H1 (cell line): ENCODE measurements around the gene MB. TPM values are rescaled to one million over a fixed set of nuclear protein-coding genes. Genes with fewer than 3 reads are reported as not detected.

Experiments
- ATF2 ChIP-seq: IDR thresholded peaks from 2 replicates; pipeline ENCODE4 v1.6.1; 2012; ENCODE audit warnings: low read length, inconsistent platforms
- BCL11A ChIP-seq, 2 experiments: IDR thresholded peaks; one replicate each; pipeline ENCODE4 v1.6.1; 2011; ENCODE audit warnings: low read depth in 2 of 2, low read length in 2 of 2, mild to moderate bottlenecking in 2 of 2
- CBX5 ChIP-seq: fragments of 300-800, 300-1000 bp; sonication (generic); IDR thresholded peaks from 2 replicates; pipeline ENCODE4 v1.7.1; 2016; ENCODE audit warnings: antibody characterized with exemption, low read length, low read depth
- CHD1 ChIP-seq: IDR thresholded peaks from 2 replicates; pipeline ENCODE4 v1.6.1; 2012; ENCODE audit warnings: low read depth, low read length, improper control_type of control experiment
- CREB1 ChIP-seq: IDR thresholded peaks from 2 replicates; pipeline ENCODE4 v1.6.1; 2012; ENCODE audit warnings: inconsistent platforms
- KDM4A ChIP-seq: IDR thresholded peaks from one replicate; pipeline ENCODE4 v1.7.1; 2012; ENCODE audit warnings: low read depth, mild to moderate bottlenecking, moderate library complexity, low read length, inconsistent platforms; ENCODE audit not compliant: severe bottlenecking
- KDM5A ChIP-seq: fragments of 200-600 bp; IDR thresholded peaks from 2 replicates; pipeline ENCODE4 v1.7.1; 2012; ENCODE audit warnings: mild to moderate bottlenecking, low read length, inconsistent platforms, mixed read lengths
- NANOG ChIP-seq: IDR thresholded peaks from 2 replicates; pipeline ENCODE4 v1.6.1; 2011; ENCODE audit warnings: low read length, low read depth, mild to moderate bottlenecking, inconsistent platforms; ENCODE audit not compliant: insufficient read depth, poor library complexity, severe bottlenecking
- RAD21 ChIP-seq, 2 experiments: IDR thresholded peaks in 1 of 2; conservative IDR thresholded peaks in 1 of 2; 2 replicates each; pipeline ENCODE4 v1.6.1; 2011; ENCODE audit warnings: low read depth in 2 of 2, low read length in 2 of 2, improper control_type of control experiment in 1 of 2, inconsistent platforms in 1 of 2, mild to moderate bottlenecking in 1 of 2, moderate library complexity in 1 of 2
- RBBP5 ChIP-seq: IDR thresholded peaks from 2 replicates; pipeline ENCODE4 v1.7.1; 2012; ENCODE audit warnings: low read depth, mild to moderate bottlenecking, inconsistent platforms, low read length, moderate library complexity, borderline replicate concordance
- TEAD4 ChIP-seq: IDR thresholded peaks from 2 replicates; pipeline ENCODE4 v1.6.1; 2012; ENCODE audit warnings: low read depth, low read length, inconsistent platforms, mixed read lengths
- USF2 ChIP-seq: IDR thresholded peaks from 2 replicates; pipeline ENCODE4 v1.6.1; 2011; ENCODE audit warnings: low read length, improper control_type of control experiment
- polyA plus RNA-seq, 7 experiments: library from polyadenylated mRNA; depleted of rRNA in 3 of 7; stranded (reverse) in 5 of 7; unstranded in 2 of 7; fragments of >200 nt in 5 of 7; fragments of 200-250 nt in 2 of 7; gene quantifications; 1 replicate in 5 of 7; 2 replicates in 1 of 7; 4 replicates in 1 of 7; pipeline versions ENCODE4 v1.2.1 to v1.2.3, GENCODE V29; 2011 to 2013; ENCODE audit warnings: missing spikeins in 2 of 7, mixed read lengths in 2 of 7
- total RNA-seq: library from RNA; stranded (reverse); fragmentation: NEBNext Ultra II Directional; extraction: Animal tissue kit (Norgen Biotek cat#: 25700); gene quantifications from 2 replicates; pipeline ENCODE4 v1.2.1, GENCODE V29; 2021

The MB gene
- total and polyA plus RNA-seq, 2 of the 8 experiments (the other 6 are each of a cell fraction or from before 2014, with no cell fraction given) = 1.5 TPM; not detected in 1

GRCh38 chr22:35631597-35631996 is 14.5 kb upstream of the MB start (continued):
- TF ChIP-seq ATF2 (no peak), CREB1 (0 out of 2 replicates have a peak, but pooled peaks have one; percentile 41), RAD21 (IDR thresholded peaks at IDR 0.05 in 1 of 2, conservative IDR thresholded peaks at IDR 0.05 in 1 of 2; ENCODE audit: low read depth in 2 of 2, low read length in 2 of 2) (peak; percentile 89 to 94), CHD1 (no peak), BCL11A (IDR thresholded peaks at IDR 0.05; ENCODE audit: low read depth in 2 of 2, low read length in 2 of 2) (no peak), NANOG (no peak), KDM5A (no peak), TEAD4 (peak; percentile 88), USF2 (no peak), RBBP5 (no peak), CBX5 (no peak), KDM4A (no peak)
